HG03442 (cell line): ENCODE results near the gene NUDT13.
A peak's percentile ranks its signal among the peaks of the same experiment; 100 is the strongest.
"Not testable (repeated sequence)": the region's sequence is repeated elsewhere in the genome, so short reads cannot be mapped to it uniquely, and the experiment has no call there.

Source experiments
- ATAC-seq: cut with Tn5 transposase; IDR thresholded peaks from one replicate; pipeline ENCODE4 v1.9.1; 2021; ENCODE audit warnings: mild to moderate bottlenecking, moderate library complexity; ENCODE audit not compliant: unreplicated experiment

The NUDT13 gene

DNA sequence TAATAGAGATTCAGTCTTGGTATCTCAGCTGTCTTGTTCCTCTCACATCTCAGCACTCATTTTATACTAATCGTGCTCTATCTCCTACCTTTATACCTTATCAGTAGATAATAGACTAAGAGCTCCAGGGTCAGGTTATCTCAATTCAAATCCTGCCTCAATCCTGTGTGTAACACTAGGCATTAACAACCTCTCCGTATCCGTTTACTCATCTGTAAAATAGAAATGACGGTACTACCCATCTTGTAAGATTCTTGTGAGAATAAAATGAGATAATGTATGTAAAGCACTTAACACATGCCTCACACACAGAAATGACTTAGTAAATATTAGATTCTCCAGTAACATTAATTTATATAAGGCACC is 13.0 kb upstream of the NUDT13 start:
- no peak for ATAC-seq

DNA sequence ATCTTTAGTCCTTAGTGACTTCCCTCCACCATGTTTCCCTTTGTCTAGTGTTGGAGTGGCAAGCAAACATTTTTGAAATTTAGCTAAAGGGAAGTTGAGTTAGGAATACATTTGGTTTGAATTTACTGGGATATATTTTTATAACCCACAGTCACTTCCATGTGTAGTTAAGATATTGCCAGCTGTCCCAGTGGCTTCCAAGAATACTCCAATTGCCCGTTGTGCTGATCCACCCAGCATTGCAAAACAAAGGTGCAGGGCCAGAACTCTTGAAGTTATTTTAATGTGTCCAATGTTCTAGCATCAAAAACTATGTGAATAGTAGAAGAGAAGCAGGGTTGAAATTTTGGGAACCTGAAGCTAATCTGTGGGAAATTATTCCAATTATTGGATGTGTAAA is 11.1 kb upstream of the NUDT13 start:
- no peak for ATAC-seq

- ATAC-seq = no peak
Measured at GRCh38 chr10:73106301-73106700, 4.0 kb upstream of the NUDT13 start.

DNA sequence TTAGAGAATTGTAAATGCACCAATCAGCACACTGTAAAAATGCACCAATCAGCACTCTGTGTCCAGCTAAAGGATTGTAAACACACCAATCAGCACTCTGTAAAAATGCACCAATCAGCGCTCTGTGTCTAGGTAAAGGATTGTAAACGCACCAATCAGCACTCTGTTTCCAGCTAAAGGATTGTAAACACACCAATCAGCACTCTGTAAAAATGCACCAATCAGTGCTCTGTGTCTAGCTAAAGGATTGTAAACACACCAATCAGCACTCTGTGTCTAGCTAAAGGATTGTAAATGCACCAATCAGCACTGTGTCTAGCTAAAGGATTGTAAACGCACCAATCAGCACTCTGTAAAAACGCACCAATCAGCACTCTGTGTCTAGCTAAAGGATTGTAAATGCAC is 1.0 kb upstream of the NUDT13 start:
- ATAC-seq = not testable (repeated sequence)

- ATAC-seq = not testable (repeated sequence)
Measured at GRCh38 chr10:73112032-73112431, 1.8 kb downstream of the NUDT13 start.

GRCh38 chr10:73113551-73113950 is 3.3 kb downstream of the NUDT13 start:
- no peak for ATAC-seq

DNA sequence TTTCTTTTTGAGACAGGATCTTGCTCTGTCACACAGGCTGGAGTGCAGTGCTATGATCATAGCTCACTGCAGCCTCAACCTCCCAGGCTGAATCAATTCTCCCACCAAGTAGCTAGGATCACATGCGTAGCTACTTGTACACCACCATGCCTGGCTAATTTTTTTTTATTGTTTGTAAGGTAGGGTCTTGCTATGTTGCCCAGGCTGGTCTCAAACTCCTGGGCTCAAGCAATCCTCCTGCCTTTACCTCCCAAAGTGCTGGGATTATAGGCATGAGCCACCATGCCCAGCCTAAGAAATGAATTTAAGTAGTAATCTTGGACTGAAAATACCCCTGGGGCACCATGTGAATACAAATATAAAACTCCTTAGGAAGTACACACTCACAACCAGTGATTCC is 5.8 kb downstream of the NUDT13 start:
- ATAC-seq = no peak

- peak; percentile 76 for ATAC-seq
Measured at GRCh38 chr10:73117976-73118743, 7.9 kb downstream of the NUDT13 start.

GRCh38 chr10:73119457-73119856 is 9.2 kb downstream of the NUDT13 start:
- ATAC-seq = no peak

GRCh38 chr10:73119952-73120351 is 9.7 kb downstream of the NUDT13 start:
- no peak for ATAC-seq

DNA sequence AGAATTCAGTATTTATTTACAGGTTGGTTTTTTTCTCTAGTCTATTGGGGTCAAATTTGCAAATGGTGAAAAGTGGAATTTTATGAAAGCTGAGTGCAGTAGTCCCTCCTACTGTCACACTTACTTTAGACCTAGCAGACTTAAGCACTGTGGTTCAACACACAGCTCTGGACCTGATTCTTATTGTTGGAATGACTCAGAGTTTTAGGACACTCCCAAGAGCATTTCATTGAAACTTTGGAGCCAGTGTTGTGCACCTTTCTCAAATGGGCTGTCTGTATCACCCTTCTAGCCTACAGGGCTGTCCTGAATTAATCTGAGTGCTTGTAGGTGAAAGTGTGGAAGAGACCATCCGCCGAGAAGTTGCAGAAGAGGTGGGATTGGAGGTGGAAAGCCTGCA is 16.1 kb downstream of the NUDT13 start:
- ATAC-seq = no peak

GRCh38 chr10:73131301-73131700 is 21.0 kb downstream of the NUDT13 start:
- no peak for ATAC-seq

- ATAC-seq = no peak
Measured at GRCh38 chr10:73131913-73132686, 21.8 kb downstream of the NUDT13 start.

DNA sequence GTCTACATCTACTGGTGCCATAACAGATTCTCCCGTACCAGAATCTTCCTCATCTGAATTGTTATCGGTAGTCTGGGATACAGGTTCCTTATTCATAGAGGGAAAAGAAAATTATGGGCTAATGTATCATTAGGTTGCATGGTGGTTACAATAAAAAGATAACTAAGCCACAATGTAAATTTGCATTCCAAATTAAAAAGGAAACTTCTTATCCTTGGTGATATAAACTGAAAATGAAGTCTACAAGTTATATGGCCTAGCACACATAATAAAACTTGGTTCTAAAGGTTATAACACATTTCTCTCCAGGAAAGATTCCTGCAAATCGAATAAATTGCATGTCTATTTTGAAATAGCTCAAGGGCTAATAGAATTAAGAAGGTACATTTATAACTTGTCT is 24.5 kb downstream of the NUDT13 start:
- ATAC-seq = no peak

DNA sequence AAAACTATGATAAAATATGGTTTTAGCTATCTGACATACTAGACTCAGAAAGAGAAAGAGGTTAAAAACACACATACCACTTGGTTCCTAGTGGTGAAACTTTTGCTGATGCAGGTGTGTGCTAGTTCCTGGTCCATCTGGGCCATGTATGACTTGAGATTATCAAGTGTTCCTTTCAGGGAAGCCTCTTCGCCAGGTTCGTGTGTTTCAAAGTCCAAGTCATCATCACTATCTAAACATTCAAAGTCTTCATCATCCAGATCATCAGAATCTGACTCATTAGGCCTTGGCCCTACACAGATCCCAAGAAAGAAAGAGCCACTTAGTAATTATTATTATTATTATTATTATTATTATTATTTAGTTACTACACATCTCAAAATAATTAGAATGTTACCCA is 26.4 kb downstream of the NUDT13 start:
- no peak for ATAC-seq

DNA sequence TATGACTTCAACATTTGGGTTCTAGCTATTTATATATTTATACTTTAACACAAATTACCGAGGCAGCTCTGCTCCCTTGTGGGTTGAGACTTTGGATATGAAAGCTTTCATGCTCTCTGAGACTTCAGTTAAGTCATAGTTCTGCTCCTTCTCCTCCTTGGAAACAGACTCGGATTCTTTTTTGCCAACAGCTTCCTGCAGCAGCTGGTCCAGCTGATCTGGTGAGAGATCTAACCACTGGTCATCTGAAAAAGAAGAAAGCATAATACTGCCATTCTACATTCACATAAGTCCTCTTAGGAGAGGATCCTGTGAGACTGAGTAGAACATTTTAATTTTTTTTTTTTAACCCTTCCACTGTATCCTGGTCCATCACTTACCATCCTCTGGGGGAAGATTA is 29.0 kb downstream of the NUDT13 start:
- no peak for ATAC-seq

DNA sequence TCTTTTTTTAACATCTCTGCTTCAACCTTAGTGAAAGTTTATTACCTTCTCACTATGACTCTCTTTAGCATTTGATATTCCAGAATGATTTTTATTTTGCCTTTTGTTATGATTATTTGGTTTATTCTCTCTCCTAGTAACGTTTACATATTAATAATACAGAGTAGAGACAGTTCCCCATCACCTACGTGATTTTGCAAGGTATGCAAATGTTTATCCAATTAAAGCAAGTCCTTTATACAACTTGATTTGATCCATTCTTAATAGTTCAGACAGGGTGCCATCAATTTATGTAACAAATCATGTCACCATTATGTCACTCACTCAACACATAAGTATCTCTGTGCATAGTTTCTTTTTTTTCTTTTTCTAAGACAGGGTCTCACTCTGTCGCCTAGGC is 31.3 kb downstream of the NUDT13 start:
- no peak for ATAC-seq

- ATAC-seq = not testable (repeated sequence)
Measured at GRCh38 chr10:73150633-73151413, 40.6 kb downstream of the NUDT13 start.

- no peak for ATAC-seq
Measured at GRCh38 chr10:73152009-73152408, 41.8 kb downstream of the NUDT13 start.

- no peak for ATAC-seq
Measured at GRCh38 chr10:73156054-73156453, 45.8 kb downstream of the NUDT13 start.

DNA sequence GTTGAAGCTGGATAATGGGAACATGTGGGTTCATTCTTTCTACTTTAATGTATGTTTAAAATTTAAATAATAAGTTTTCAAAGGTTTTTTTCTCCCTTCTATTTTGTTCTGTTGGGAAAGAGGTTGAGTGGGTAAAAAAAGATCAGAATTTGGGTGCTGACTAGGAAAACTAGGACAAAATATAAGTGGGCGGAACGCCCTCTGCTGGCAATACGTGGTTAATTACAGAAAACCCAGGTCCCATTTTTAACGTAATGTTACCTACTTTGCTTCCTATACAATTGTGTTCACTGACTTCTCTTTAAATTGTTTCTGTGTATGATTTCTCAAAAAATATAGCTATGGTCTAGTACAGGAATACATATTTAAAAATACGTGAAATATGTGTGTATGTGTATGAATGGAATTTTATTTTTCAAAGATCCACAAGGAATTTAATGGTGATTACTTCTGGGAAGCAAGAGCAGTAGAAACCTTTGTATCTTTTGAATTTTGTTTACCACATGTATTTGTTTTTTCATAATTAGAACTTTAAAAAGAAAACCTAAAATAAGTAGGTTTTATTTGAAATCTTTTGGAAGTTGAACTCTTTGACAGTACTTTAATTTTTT is 48.9 kb downstream of the NUDT13 start:
- ATAC-seq = no peak
